Measurements from ENCODE around the gene CAPN13. TPM values are rescaled to one million over a fixed set of nuclear protein-coding genes. Genes with fewer than 3 reads are reported as not detected.

Gene CAPN13
- total and polyA plus RNA-seq, 2 experiments from 2014 or later, result 0.50 to 0.94 TPM

GRCh38 chr2:30677231-30677630 lies 130.0 kb downstream of the CAPN13 start (continued):
- TF ChIP-seq CTCF (conservative IDR thresholded peaks at IDR 0.05; ENCODE audit: low read depth in 2 of 2) (no peak), STAT1 (IDR thresholded peaks at IDR 0.05; ENCODE audit: unreplicated experiment) (no peak), CREB1 (CRISPR knock-in tag; IDR thresholded peaks at IDR 0.05; ENCODE audit: low read depth) (no peak), ETS1 (IDR thresholded peaks at IDR 0.05) (no peak), ZNF114 (CRISPR knock-in tag; IDR thresholded peaks at IDR 0.05) (no peak), EZH2phosphoT487 (IDR thresholded peaks at IDR 0.05; ENCODE audit: unreplicated experiment) (no peak), JUNB (IDR thresholded peaks at IDR 0.05; ENCODE audit: unreplicated experiment) (no peak), REST (IDR thresholded peaks at IDR 0.05; ENCODE audit: unreplicated experiment) (no peak), POLR2AphosphoS5 (IDR thresholded peaks at IDR 0.05; ENCODE audit: low read depth) (no peak), ZNF331 (CRISPR knock-in tag; IDR thresholded peaks at IDR 0.05; ENCODE audit: low read depth) (no peak)

- Histone ChIP-seq H3K36me3 (ENCODE audit: insufficient read depth) (no peaks in the 10 kb centered on the region), H2AFZ (no peak overlapping the region), H3K9me2 (ENCODE audit: insufficient read depth) (0 out of 2 replicates have a peak, but pooled peaks cover 4% of the 10 kb centered on the region), H3K4me1 (ENCODE audit: insufficient read depth) (no peaks in the 10 kb centered on the region), H3K27me3 (ENCODE audit: insufficient read depth) (no peaks in the 10 kb centered on the region), H3K27ac (ENCODE audit: low read depth) (no peak overlapping the region), H3K4me2 (no peak overlapping the region), H4K20me1 (replicated peaks; ENCODE audit: insufficient read depth) (no peaks in the 10 kb centered on the region), H3F3A (replicated peaks; ENCODE audit: low read depth) (no peaks in the 10 kb centered on the region), H3K79me2 (replicated peaks; ENCODE audit: insufficient read depth) (no peaks in the 10 kb centered on the region), H3K4me3 (no peak overlapping the region)
- H3K4me3 Mint-ChIP-seq, result no peak overlapping the region
- H3K27ac Mint-ChIP-seq, result no peak overlapping the region
- no peak for DNase-seq (ENCODE audit: low spot score)
- no peaks in the 10 kb centered on the region for H3K27me3 Mint-ChIP-seq (ENCODE audit: insufficient read depth, low read depth, poor library complexity)
- TF ChIP-seq ETS1 (IDR thresholded peaks at IDR 0.05) (no peak), POLR2AphosphoS5 (IDR thresholded peaks at IDR 0.05; ENCODE audit: low read depth) (no peak), ZNF331 (CRISPR knock-in tag; IDR thresholded peaks at IDR 0.05; ENCODE audit: low read depth) (no peak), EZH2 (IDR thresholded peaks at IDR 0.05; ENCODE audit: low read depth, unreplicated experiment) (no peak)
- no peaks in the 10 kb centered on the region for H3K4me1 Mint-ChIP-seq
- ATAC-seq, result no peak
- H3K9me3 Mint-ChIP-seq, result peaks cover 7% of the 10 kb centered on the region; the same call in 2 of the 3 replicates
- peaks cover 4% of the 10 kb centered on the region; the same call in 2 of the 3 replicates for H3K36me3 Mint-ChIP-seq (ENCODE audit: low read depth)
Observed at GRCh38 chr2:30675758-30676157, 131.5 kb downstream of the CAPN13 start.
